B cell (primary cell): Measurements from ENCODE around the gene OTULIN. TPM values are rescaled to one million over a fixed set of nuclear protein-coding genes. Genes with fewer than 3 reads are reported as not detected.

Experiments
- ATAC-seq: fragments of 200-7000 bp; cut with Tn5 transposase; one replicate; pipeline ENCODE4 v1.10.0; 2021; ENCODE audit warnings: low read depth, mild to moderate bottlenecking, moderate number of reproducible peaks, moderate library complexity
- CTCF ChIA-PET: fragments of 350-600 bp; sonication (Branson Sonifier 250); formaldehyde crosslinking; loops from one replicate; lab custom pipeline; 2021; ENCODE audit warnings: antibody characterized with exemption, inconsistent platforms; lab: Charles Lee
- POLR2A ChIA-PET: fragments of 350-600 bp; sonication (Branson Sonifier 250); formaldehyde crosslinking; loops from one replicate; lab custom pipeline; 2021; ENCODE audit warnings: antibody characterized with exemption; lab: Charles Lee
- DNase-seq: peaks from one replicate; pipeline ENCODE4 v3.0.0; 2013
- H2AFZ ChIP-seq: 2 replicates; pipeline ENCODE4 v1.6.1; 2012; ENCODE audit warnings: mild to moderate bottlenecking, low read depth, low read length; ENCODE audit not compliant: insufficient read depth, poor library complexity, severe bottlenecking
- H3K27ac ChIP-seq, 2 donors: 1 replicate in 1 of 2; 2 replicates in 1 of 2; pipeline ENCODE4 v1.5.1; 2012 to 2013; ENCODE audit warnings: low read length in 2 of 2, mild to moderate bottlenecking in 2 of 2, moderate library complexity in 1 of 2
- H3K27me3 ChIP-seq, 4 experiments: fragments of 200-600 bp in 1 of 4; sonication (generic) in 1 of 4; replicated peaks in 1 of 4; 1 replicate in 2 of 4; 2 replicates in 2 of 4; pipeline versions ENCODE4 v1.6.1 to v1.7.0; 2013 to 2016; ENCODE audit warnings: low read length in 3 of 4, mild to moderate bottlenecking in 2 of 4, mixed read lengths in 1 of 4, moderate library complexity in 1 of 4; ENCODE audit not compliant: insufficient read depth in 4 of 4, control insufficient read depth in 3 of 4; ENCODE audit errors: control extremely low read depth in 1 of 4
- H3K36me3 ChIP-seq, 2 experiments: replicated peaks in 1 of 2; 1 replicate in 1 of 2; 2 replicates in 1 of 2; pipeline versions ENCODE4 v1.6.1 to v1.7.1; 2013; ENCODE audit warnings: low read length in 1 of 2; ENCODE audit not compliant: insufficient read depth in 2 of 2, control insufficient read depth in 1 of 2; ENCODE audit errors: control extremely low read depth in 1 of 2, extremely low read depth in 1 of 2
- H3K4me1 ChIP-seq, 2 donors: fragments of 200-600 bp in 1 of 2; sonication (generic) in 1 of 2; 1 replicate in 1 of 2; 2 replicates in 1 of 2; pipeline versions ENCODE4 v1.5.1 to v1.6.1; 2013 to 2017; ENCODE audit warnings: low read length in 2 of 2; ENCODE audit not compliant: control insufficient read depth in 2 of 2, insufficient read depth in 2 of 2
- H3K4me2 ChIP-seq: replicated peaks from 2 replicates; pipeline ENCODE3; 2012; ENCODE audit warnings: mild to moderate bottlenecking, low read depth, low read length; ENCODE audit not compliant: poor library complexity, severe bottlenecking
- H3K4me3 ChIP-seq, 5 experiments: fragments of 200-600 bp in 1 of 5; sonication (generic) in 1 of 5; 1 replicate in 3 of 5; 2 replicates in 2 of 5; pipeline versions ENCODE4 v1.5.1 to v1.7.0; 2011 to 2016; ENCODE audit warnings: low read length in 4 of 5, mild to moderate bottlenecking in 4 of 5, low read depth in 2 of 5, control low read depth in 1 of 5, moderate library complexity in 1 of 5; ENCODE audit not compliant: insufficient read depth in 1 of 5; ENCODE audit errors: control extremely low read depth in 1 of 5, extremely low read depth in 1 of 5
- H3K79me2 ChIP-seq: fragments of 200-600 bp; sonication (generic); one replicate; pipeline ENCODE4 v1.6.0; 2016; ENCODE audit warnings: low read length; ENCODE audit not compliant: control insufficient read depth, insufficient read depth
- H3K9ac ChIP-seq: fragments of 200-600 bp; sonication (generic); 2 replicates; pipeline ENCODE4 v1.6.1; 2017; ENCODE audit warnings: mild to moderate bottlenecking, low read length, moderate library complexity
- H3K9me3 ChIP-seq, 3 donors: one replicate each; pipeline versions ENCODE4 v1.6.1 to v1.7.1; 2013; ENCODE audit warnings: low read length in 2 of 3; ENCODE audit not compliant: control insufficient read depth in 2 of 3, insufficient read depth in 1 of 3; ENCODE audit errors: control extremely low read depth in 1 of 3
- H4K20me1 ChIP-seq: 2 replicates; pipeline ENCODE4 v1.6.0; 2012; ENCODE audit warnings: mild to moderate bottlenecking, low read length; ENCODE audit not compliant: insufficient read depth, control insufficient read depth, poor library complexity, severe bottlenecking
- H3K27ac Mint-ChIP-seq: one replicate; pipeline ENCODE4 v1.8.0; 2021; ENCODE audit warnings: mixed read lengths
- H3K27me3 Mint-ChIP-seq: one replicate; pipeline ENCODE4 v1.8.0; 2021; ENCODE audit warnings: mixed read lengths
- H3K4me1 Mint-ChIP-seq: one replicate; pipeline ENCODE4 v1.8.0; 2021; ENCODE audit warnings: mixed read lengths
- H3K4me3 Mint-ChIP-seq: one replicate; pipeline ENCODE4 v1.8.0; 2021; ENCODE audit warnings: mixed read lengths
- H3K9me3 Mint-ChIP-seq: one replicate; pipeline ENCODE4 v1.8.0; 2022; ENCODE audit warnings: mixed read lengths; ENCODE audit not compliant: insufficient read depth
- EZH2 ChIP-seq: IDR thresholded peaks from 2 replicates; pipeline ENCODE4 v1.6.1; 2012; ENCODE audit warnings: borderline replicate concordance, low read depth, mild to moderate bottlenecking, moderate library complexity, low read length; ENCODE audit not compliant: insufficient read depth, poor library complexity, severe bottlenecking
- WGBS: methylation state at CpG from one replicate; pipeline ENCODE4 v1.1.5; 2013; ENCODE audit warnings: missing lambda C conversion rate; ENCODE audit not compliant: insufficient coverage; 5-methylcytosine and 5-hydroxymethylcytosine counted together
- intact Hi-C: fragments of 100-400 bp; cut with micrococcal nuclease; formaldehyde crosslinking; loops from one replicate; pipeline ENCODE4 v1.10.0; 2022
- polyA plus RNA-seq: library from polyadenylated mRNA; depleted of rRNA; stranded (reverse); fragments of >200 nt; gene quantifications from 2 replicates; pipeline ENCODE4 v1.2.3, GENCODE V29; 2012
- total RNA-seq, 2 donors: library from RNA; stranded (reverse); fragments of 120-200 nt in 1 of 2; gene quantifications; 1 replicate in 1 of 2; 2 replicates in 1 of 2; pipeline versions ENCODE4 v1.2.3 to v1.2.4, GENCODE V29; 2013 to 2022
- TF ChIP-seq, protein P1 (sequence below): fragments of 200-600 bp; IDR thresholded peaks from one replicate; pipeline ENCODE4 v1.8.0; 2022; ENCODE audit warnings: antibody characterized with exemption, mild to moderate bottlenecking

OTULIN gene
- total and polyA plus RNA-seq, 2 donors (not counting 1 experiment from before 2014, with no cell fraction given), result 8.4 to 64.4 TPM

DNA sequence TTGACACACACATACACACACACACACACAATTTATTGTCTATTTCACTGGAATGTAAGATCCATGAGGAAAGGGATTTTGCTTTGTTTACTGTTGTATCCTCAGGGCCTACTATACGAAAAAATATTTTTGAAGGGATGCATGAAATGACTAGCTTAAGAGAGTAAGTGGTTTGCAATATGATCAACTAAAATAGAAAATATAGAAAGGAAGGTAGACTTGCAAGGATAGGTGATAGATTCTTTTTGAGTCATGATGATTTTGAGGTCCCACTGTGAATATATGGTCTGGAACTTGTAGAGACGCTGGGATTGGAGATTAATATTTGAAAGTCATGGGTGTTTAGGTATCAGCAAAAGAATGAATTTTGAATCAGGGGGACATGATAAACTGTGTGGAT is 28.9 kb upstream of the OTULIN start:
- ATAC-seq (no peak), DNase-seq (no peak)
- Histone ChIP-seq H3K27me3 (no peaks in the 10 kb centered on the region), H3K4me1 (no peaks in the 10 kb centered on the region), H3K9ac (no peak overlapping the region), H4K20me1 (no peaks in the 10 kb centered on the region), H3K79me2 (no peaks in the 10 kb centered on the region), H3K9me3 (no peaks in the 10 kb centered on the region), H3K4me2 (no peak overlapping the region), H3K4me3 (no peak overlapping the region), H3K27ac (no peak overlapping the region), H3K36me3 (no peaks in the 10 kb centered on the region), H2AFZ (no peak overlapping the region)
- no peak overlapping the region for H3K4me3 Mint-ChIP-seq
- intact Hi-C loops, result no loop called here
- ChIA-PET POLR2A (no interaction called here), CTCF (interaction anchor here (1.0 to 1.5 kb wide), 2 partner anchors 10 to 12 kb away, joined by 4 to 8 read pairs; no protein-coding TSS in a partner anchor)
- H3K27ac Mint-ChIP-seq, result no peak overlapping the region
- TF ChIP-seq, protein P1, sequence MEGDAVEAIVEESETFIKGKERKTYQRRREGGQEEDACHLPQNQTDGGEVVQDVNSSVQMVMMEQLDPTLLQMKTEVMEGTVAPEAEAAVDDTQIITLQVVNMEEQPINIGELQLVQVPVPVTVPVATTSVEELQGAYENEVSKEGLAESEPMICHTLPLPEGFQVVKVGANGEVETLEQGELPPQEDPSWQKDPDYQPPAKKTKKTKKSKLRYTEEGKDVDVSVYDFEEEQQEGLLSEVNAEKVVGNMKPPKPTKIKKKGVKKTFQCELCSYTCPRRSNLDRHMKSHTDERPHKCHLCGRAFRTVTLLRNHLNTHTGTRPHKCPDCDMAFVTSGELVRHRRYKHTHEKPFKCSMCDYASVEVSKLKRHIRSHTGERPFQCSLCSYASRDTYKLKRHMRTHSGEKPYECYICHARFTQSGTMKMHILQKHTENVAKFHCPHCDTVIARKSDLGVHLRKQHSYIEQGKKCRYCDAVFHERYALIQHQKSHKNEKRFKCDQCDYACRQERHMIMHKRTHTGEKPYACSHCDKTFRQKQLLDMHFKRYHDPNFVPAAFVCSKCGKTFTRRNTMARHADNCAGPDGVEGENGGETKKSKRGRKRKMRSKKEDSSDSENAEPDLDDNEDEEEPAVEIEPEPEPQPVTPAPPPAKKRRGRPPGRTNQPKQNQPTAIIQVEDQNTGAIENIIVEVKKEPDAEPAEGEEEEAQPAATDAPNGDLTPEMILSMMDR, result no peak
- TF ChIP-seq EZH2, result no peak
- peaks cover 18% of the 10 kb centered on the region for H3K27me3 Mint-ChIP-seq
- WGBS, result 88% methylated on average over 2 of the region's 2 CpGs
- no peaks in the 10 kb centered on the region for H3K4me1 Mint-ChIP-seq
- H3K9me3 Mint-ChIP-seq, result no peaks in the 10 kb centered on the region

DNA sequence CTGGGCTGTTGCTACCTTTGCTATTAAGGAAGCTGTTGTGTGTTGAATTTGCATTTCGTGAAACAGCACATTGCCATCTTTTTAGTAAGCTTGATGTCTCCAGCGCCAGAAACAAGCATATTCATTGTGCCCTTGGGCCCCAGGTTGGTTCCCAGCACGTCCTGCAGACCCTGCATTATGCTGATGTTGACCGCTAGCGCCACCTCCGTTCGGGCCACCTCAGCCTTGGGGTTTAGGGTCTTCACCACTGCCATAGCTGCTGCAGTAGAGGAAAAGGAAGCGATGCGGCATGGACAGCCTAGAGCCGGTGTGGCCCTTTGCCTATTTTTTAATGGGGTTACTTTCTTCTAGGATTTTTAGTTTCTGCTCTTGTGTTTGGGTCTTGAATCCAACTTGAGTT is 23.8 kb upstream of the OTULIN start:
- intact Hi-C loops, result loop anchor here (10.0 kb wide), 1 partner anchor 156 kb away; no protein-coding TSS in a partner anchor
- no peaks in the 10 kb centered on the region for H3K9me3 ChIP-seq
- no peaks in the 10 kb centered on the region for H3K36me3 ChIP-seq
- no peaks in the 10 kb centered on the region for H4K20me1 ChIP-seq
- no peak overlapping the region for H3K4me3 ChIP-seq
- POLR2A ChIA-PET, result no interaction called here
- no peaks in the 10 kb centered on the region for H3K79me2 ChIP-seq
- TF ChIP-seq, protein P1, result no peak
- no peak for TF ChIP-seq EZH2
- no peak overlapping the region for H3K27ac Mint-ChIP-seq
- ATAC-seq, result no peak
- WGBS, result 93% methylated on average over 7 of the region's 10 CpGs
- H3K4me3 Mint-ChIP-seq, result no peak overlapping the region
- peaks cover 0 to 5% (median 0%) of the 10 kb centered on the region in 4 experiments for H3K27me3 ChIP-seq
- no peak overlapping the region for H3K27ac ChIP-seq
- peaks cover 29% of the 10 kb centered on the region for H3K27me3 Mint-ChIP-seq
- DNase-seq, result no peak
- no peaks in the 10 kb centered on the region for H3K9me3 Mint-ChIP-seq
- no peaks in the 10 kb centered on the region for H3K4me1 Mint-ChIP-seq
- H3K4me1 ChIP-seq, result no peaks in the 10 kb centered on the region
- no peak overlapping the region for H3K4me2 ChIP-seq
- H3K9ac ChIP-seq, result no peak overlapping the region
- H2AFZ ChIP-seq, result no peak overlapping the region
- CTCF ChIA-PET, result interaction anchor here (1.2 to 1.8 kb wide), 2 partner anchors 8 to 241 kb away, joined by 3 to 15 read pairs; no protein-coding TSS in a partner anchor
